ENCODE results near the gene ALKBH3. TPM values are rescaled to one million over a fixed set of nuclear protein-coding genes. Genes with fewer than 3 reads are reported as not detected.

Gene ALKBH3
- total RNA-seq, 1 donor from 2014 or later = 25.4 TPM

GRCh38 chr11:43905813-43906241 lies 25.2 kb downstream of the ALKBH3 start:
- no peak for TF ChIP-seq CTCF (conservative IDR thresholded peaks at IDR 0.05)
- Mint-ChIP-seq H3K9me3 (no peaks in the 10 kb centered on the region), H3K4me3 (no peak overlapping the region), H3K27me3 (ENCODE audit: low read depth) (no peaks in the 10 kb centered on the region), H3K27ac (ENCODE audit: unreplicated experiment) (no peak overlapping the region), H3K36me3 (ENCODE audit: low read depth) (peaks cover under 1% of the 10 kb centered on the region), H3K4me1 (peaks cover 17% of the 10 kb centered on the region)
- DNase-seq (ENCODE audit: low read depth, low spot score) = no peak

- Mint-ChIP-seq H3K4me1 (peaks cover 17% of the 10 kb centered on the region), H3K9me3 (no peaks in the 10 kb centered on the region), H3K27me3 (ENCODE audit: low read depth) (no peaks in the 10 kb centered on the region), H3K4me3 (no peak overlapping the region), H3K27ac (ENCODE audit: unreplicated experiment) (no peak overlapping the region), H3K36me3 (ENCODE audit: low read depth) (peaks cover 2% of the 10 kb centered on the region)
- no peak for DNase-seq (ENCODE audit: low read depth, low spot score)
- no peak for TF ChIP-seq CTCF (conservative IDR thresholded peaks at IDR 0.05)
Observed at GRCh38 chr11:43907028-43907975, 26.7 kb downstream of the ALKBH3 start.

- peaks cover 2% of the 10 kb centered on the region for H3K36me3 Mint-ChIP-seq (ENCODE audit: low read depth)
- peaks cover 17% of the 10 kb centered on the region for H3K4me1 Mint-ChIP-seq
- no peaks in the 10 kb centered on the region for H3K9me3 Mint-ChIP-seq
- no peak overlapping the region for H3K4me3 Mint-ChIP-seq
- no peak for TF ChIP-seq CTCF (conservative IDR thresholded peaks at IDR 0.05)
- no peaks in the 10 kb centered on the region for H3K27me3 Mint-ChIP-seq (ENCODE audit: low read depth)
- H3K27ac Mint-ChIP-seq (ENCODE audit: unreplicated experiment) = peak overlapping the region; percentile 28
- DNase-seq (ENCODE audit: low read depth, low spot score) = no peak
Observed at GRCh38 chr11:43908191-43908590, 27.6 kb downstream of the ALKBH3 start.

GRCh38 chr11:43908683-43909082 lies 28.1 kb downstream of the ALKBH3 start:
- no peak for TF ChIP-seq CTCF (conservative IDR thresholded peaks at IDR 0.05)
- Mint-ChIP-seq H3K4me3 (no peak overlapping the region), H3K36me3 (ENCODE audit: low read depth) (peaks cover 2% of the 10 kb centered on the region), H3K27me3 (ENCODE audit: low read depth) (no peaks in the 10 kb centered on the region), H3K9me3 (no peaks in the 10 kb centered on the region), H3K4me1 (peaks cover 17% of the 10 kb centered on the region), H3K27ac (ENCODE audit: unreplicated experiment) (no peak overlapping the region)
- no peak for DNase-seq (ENCODE audit: low read depth, low spot score)

- H3K4me1 Mint-ChIP-seq = no peaks in the 10 kb centered on the region
- H3K9me3 Mint-ChIP-seq = no peaks in the 10 kb centered on the region
- H3K27ac Mint-ChIP-seq (ENCODE audit: unreplicated experiment) = no peak overlapping the region
- peaks cover 2% of the 10 kb centered on the region for H3K36me3 Mint-ChIP-seq (ENCODE audit: low read depth)
- DNase-seq (ENCODE audit: low read depth, low spot score) = no peak
- no peak overlapping the region for H3K4me3 Mint-ChIP-seq
- no peaks in the 10 kb centered on the region for H3K27me3 Mint-ChIP-seq (ENCODE audit: low read depth)
- no peak for TF ChIP-seq CTCF (conservative IDR thresholded peaks at IDR 0.05)
Observed at GRCh38 chr11:43913829-43914380, 33.3 kb downstream of the ALKBH3 start.

Data from neural crest cell (in vitro differentiated cells).